ENCODE results near the gene BCR.

DNA sequence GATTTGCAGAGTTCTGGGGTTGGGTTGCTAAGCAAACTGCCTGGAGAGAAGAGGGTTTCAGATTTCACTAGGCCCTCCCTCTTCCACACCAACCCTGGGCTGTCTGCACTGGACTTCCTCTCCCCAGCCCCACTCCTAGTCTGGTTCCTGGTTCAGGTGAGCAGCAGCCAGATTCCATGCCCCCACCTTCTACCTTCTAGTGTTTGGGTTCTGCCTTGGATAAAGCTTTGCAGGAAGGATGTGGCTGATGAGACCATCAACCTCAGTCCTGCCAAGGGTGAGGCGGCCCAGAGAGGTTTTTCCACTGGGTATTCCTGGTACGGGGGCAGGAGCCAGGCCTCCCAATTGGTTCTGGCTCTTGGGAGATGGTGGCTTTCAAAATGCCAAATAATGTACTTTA is 68.3 kb downstream of the BCR start:
- TF ChIP-seq BHLHE40 (IDR thresholded peaks at IDR 0.05; ENCODE audit: low read depth, low read length) (no peak), POLR2A (IDR thresholded peaks at IDR 0.05; ENCODE audit: low read depth, low read length) (no peak), RAD21 (IDR thresholded peaks at IDR 0.05; ENCODE audit: low read length) (no peak), RFX5 (IDR thresholded peaks at IDR 0.05; ENCODE audit: low read depth, low read length) (no peak), CEBPB (IDR thresholded peaks at IDR 0.05; ENCODE audit: low read depth, low read length) (no peak), MXI1 (IDR thresholded peaks at IDR 0.05; ENCODE audit: borderline replicate concordance, low read depth, low read length) (no peak), RCOR1 (IDR thresholded peaks at IDR 0.05; ENCODE audit: insufficient replicate concordance, low read length) (no peak), SMC3 (IDR thresholded peaks at IDR 0.05; ENCODE audit: low read depth, low read length) (no peak), MAFK (IDR thresholded peaks at IDR 0.05; ENCODE audit: low read depth, low read length) (no peak), ELK1 (IDR thresholded peaks at IDR 0.05; ENCODE audit: borderline replicate concordance, low read depth, low read length) (no peak)
- TF ChIP-seq, protein P1, sequence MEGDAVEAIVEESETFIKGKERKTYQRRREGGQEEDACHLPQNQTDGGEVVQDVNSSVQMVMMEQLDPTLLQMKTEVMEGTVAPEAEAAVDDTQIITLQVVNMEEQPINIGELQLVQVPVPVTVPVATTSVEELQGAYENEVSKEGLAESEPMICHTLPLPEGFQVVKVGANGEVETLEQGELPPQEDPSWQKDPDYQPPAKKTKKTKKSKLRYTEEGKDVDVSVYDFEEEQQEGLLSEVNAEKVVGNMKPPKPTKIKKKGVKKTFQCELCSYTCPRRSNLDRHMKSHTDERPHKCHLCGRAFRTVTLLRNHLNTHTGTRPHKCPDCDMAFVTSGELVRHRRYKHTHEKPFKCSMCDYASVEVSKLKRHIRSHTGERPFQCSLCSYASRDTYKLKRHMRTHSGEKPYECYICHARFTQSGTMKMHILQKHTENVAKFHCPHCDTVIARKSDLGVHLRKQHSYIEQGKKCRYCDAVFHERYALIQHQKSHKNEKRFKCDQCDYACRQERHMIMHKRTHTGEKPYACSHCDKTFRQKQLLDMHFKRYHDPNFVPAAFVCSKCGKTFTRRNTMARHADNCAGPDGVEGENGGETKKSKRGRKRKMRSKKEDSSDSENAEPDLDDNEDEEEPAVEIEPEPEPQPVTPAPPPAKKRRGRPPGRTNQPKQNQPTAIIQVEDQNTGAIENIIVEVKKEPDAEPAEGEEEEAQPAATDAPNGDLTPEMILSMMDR (conservative IDR thresholded peaks at IDR 0.05; ENCODE audit: low read depth, low read length): no peak

Measured in IMR-90 (cell line).